Neural crest cell (in vitro differentiated cells): ENCODE results near the gene A1BG. TPM values are rescaled to one million over a fixed set of nuclear protein-coding genes. Genes with fewer than 3 reads are reported as not detected.

Experiments
- DNase-seq: peaks from one replicate; pipeline ENCODE4 v3.0.0; 2021; ENCODE audit warnings: low read depth, mixed read lengths, low spot score
- H3K27ac Mint-ChIP-seq: one replicate; pipeline ENCODE4 v1.8.0; 2021; ENCODE audit warnings: mild to moderate bottlenecking, mixed read lengths; ENCODE audit not compliant: unreplicated experiment
- H3K27me3 Mint-ChIP-seq: 2 replicates; pipeline ENCODE4 v1.8.0; 2021; ENCODE audit warnings: low read depth, mild to moderate bottlenecking, mixed read lengths
- H3K36me3 Mint-ChIP-seq: 2 replicates; pipeline ENCODE4 v1.8.0; 2021; ENCODE audit warnings: low read depth, mild to moderate bottlenecking, mixed read lengths
- H3K4me1 Mint-ChIP-seq: 2 replicates; pipeline ENCODE4 v1.8.0; 2021; ENCODE audit warnings: mixed read lengths
- H3K4me3 Mint-ChIP-seq: one replicate; pipeline ENCODE4 v1.8.0; 2021; ENCODE audit warnings: mild to moderate bottlenecking, mixed read lengths
- H3K9me3 Mint-ChIP-seq: 2 replicates; pipeline ENCODE4 v1.8.0; 2021; ENCODE audit warnings: mixed read lengths
- total RNA-seq: library from RNA; stranded (reverse); gene quantifications from 2 replicates; pipeline ENCODE4 v1.2.1, GENCODE V29; 2021
- TF ChIP-seq, protein P1 (sequence below): fragments of 200-600 bp; sonication (generic); conservative IDR thresholded peaks from 2 replicates; pipeline ENCODE4 v1.5.0; 2021; ENCODE audit warnings: antibody characterized with exemption, mild to moderate bottlenecking

The A1BG gene
- total RNA-seq, 1 donor from 2014 or later = 17.8 TPM

DNA sequence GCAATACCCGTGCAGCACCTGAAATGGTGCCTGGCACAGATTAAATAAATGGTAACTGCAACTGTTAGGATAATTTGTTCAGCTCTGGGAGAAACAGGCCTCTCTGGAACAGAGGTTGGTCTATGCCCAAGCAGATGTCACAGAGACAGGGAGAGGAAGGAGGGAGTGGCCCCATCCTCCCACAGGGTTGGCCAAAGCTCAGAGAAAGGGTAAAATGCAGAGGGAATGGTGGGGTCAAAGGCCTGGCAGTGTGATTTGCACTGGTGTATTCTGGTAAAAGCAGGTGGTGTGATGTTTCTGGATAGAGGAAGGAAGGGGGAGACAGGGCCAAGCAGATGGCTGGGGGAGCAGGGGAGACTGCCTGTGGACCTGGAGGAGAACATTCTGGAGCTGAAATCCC lies 17.1 kb downstream of the A1BG start:
- no peaks in the 10 kb centered on the region for H3K27me3 Mint-ChIP-seq
- H3K4me3 Mint-ChIP-seq = no peak overlapping the region
- TF ChIP-seq, protein P1, sequence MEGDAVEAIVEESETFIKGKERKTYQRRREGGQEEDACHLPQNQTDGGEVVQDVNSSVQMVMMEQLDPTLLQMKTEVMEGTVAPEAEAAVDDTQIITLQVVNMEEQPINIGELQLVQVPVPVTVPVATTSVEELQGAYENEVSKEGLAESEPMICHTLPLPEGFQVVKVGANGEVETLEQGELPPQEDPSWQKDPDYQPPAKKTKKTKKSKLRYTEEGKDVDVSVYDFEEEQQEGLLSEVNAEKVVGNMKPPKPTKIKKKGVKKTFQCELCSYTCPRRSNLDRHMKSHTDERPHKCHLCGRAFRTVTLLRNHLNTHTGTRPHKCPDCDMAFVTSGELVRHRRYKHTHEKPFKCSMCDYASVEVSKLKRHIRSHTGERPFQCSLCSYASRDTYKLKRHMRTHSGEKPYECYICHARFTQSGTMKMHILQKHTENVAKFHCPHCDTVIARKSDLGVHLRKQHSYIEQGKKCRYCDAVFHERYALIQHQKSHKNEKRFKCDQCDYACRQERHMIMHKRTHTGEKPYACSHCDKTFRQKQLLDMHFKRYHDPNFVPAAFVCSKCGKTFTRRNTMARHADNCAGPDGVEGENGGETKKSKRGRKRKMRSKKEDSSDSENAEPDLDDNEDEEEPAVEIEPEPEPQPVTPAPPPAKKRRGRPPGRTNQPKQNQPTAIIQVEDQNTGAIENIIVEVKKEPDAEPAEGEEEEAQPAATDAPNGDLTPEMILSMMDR = no peak
- H3K27ac Mint-ChIP-seq = peak overlapping the region; percentile 50
- no peaks in the 10 kb centered on the region for H3K9me3 Mint-ChIP-seq
- H3K36me3 Mint-ChIP-seq = peaks cover 22% of the 10 kb centered on the region
- no peak for DNase-seq
- no peaks in the 10 kb centered on the region for H3K4me1 Mint-ChIP-seq

DNA sequence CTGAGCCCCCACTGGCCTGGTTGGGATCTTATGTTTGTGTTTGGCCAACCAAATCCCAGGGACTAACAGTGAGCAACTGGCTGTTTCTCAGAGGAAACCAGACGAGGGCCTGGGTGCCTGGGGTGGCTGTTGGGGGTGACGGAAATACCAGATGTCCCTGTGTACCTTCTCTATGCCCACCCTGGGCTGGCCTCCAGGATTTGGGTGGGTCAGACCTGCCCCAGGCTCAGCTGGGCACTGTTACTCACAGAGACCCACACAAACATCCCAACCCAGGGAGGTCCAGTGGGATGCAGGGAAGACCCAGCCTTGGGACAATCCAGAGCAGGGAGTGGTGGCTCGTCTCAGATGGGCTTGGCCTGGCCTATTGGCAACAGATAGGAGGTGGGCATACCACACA lies 17.7 kb downstream of the A1BG start:
- no peaks in the 10 kb centered on the region for H3K9me3 Mint-ChIP-seq
- DNase-seq = no peak
- H3K36me3 Mint-ChIP-seq = peaks cover 21% of the 10 kb centered on the region
- no peak overlapping the region for H3K27ac Mint-ChIP-seq
- no peaks in the 10 kb centered on the region for H3K4me1 Mint-ChIP-seq
- no peak overlapping the region for H3K4me3 Mint-ChIP-seq
- no peaks in the 10 kb centered on the region for H3K27me3 Mint-ChIP-seq
- TF ChIP-seq, protein P1 = no peak

DNA sequence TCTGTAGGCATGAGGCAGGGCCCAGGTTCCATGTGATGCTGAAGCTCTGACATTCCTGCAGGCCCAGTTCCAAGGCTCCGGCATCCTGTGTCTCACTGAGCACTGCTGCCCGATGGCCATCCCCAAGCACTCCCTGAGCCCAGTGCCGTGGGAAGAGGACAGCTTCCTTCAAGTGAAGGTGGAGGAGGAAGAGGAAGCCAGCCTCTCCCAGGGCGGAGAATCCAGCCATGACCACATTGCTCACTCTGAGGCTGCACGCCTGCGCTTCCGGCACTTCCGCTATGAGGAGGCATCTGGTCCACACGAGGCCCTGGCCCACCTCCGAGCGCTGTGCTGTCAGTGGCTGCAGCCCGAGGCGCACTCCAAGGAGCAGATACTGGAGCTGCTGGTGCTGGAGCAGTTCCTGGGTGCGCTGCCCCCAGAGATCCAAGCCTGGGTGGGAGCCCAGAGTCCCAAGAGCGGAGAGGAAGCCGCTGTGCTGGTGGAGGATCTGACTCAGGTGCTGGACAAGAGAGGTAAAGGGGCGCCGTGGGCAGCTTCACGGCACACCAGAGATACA lies 18.5 kb downstream of the A1BG start:
- H3K36me3 Mint-ChIP-seq = peaks cover 17% of the 10 kb centered on the region
- H3K9me3 Mint-ChIP-seq = no peaks in the 10 kb centered on the region
- TF ChIP-seq, protein P1 = no peak
- peaks cover 4% of the 10 kb centered on the region for H3K4me1 Mint-ChIP-seq
- H3K27me3 Mint-ChIP-seq = no peaks in the 10 kb centered on the region
- no peak for DNase-seq
- H3K27ac Mint-ChIP-seq = no peak overlapping the region
- no peak overlapping the region for H3K4me3 Mint-ChIP-seq

DNA sequence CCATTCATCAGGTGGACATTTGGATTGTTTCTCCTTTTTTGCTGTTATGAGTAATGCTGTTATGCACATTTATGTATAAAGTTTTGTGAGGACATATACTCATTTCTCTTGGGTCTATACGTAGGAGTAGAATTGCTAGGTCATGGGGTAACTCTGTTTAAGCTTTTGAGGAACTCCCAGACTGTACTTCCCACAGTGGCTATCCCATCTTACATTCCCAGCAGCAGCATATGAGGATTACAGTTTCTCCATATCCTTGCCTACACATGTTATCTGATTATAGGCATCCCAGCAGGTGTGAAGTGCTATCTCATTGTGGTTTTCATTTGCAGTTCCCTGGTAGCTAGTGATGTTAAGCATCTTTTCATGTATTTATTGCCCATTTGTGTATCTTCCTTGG lies 20.6 kb downstream of the A1BG start:
- Mint-ChIP-seq H3K27me3 (no peaks in the 10 kb centered on the region), H3K4me3 (no peak overlapping the region), H3K4me1 (peaks cover 12% of the 10 kb centered on the region), H3K27ac (no peak overlapping the region), H3K9me3 (no peaks in the 10 kb centered on the region), H3K36me3 (no peaks in the 10 kb centered on the region)
- TF ChIP-seq, protein P1 = no peak
- no peak for DNase-seq

DNA sequence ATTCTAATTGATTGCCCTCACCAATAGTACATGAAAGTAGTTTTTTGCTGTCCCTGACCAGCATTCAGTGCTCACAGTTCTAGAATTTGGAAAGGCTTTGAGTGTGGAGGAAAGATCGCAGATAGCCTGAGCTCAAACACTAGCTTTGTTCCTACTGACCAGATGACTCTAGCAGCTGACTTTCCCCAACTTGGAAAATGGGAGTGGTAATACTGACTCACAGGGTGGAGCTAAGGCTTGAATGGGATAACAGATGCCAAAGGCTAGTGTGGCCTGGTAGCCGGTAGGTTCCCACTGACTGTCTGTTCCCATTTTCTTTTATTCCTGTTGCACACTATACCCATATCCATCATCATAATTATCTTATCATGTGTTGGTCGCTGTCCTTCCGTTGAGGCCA lies 22.8 kb downstream of the A1BG start:
- Mint-ChIP-seq H3K36me3 (no peaks in the 10 kb centered on the region), H3K4me3 (peak overlapping the region; percentile 43), H3K27ac (no peak overlapping the region), H3K27me3 (no peaks in the 10 kb centered on the region), H3K9me3 (no peaks in the 10 kb centered on the region), H3K4me1 (peaks cover 12% of the 10 kb centered on the region)
- DNase-seq = no peak
- TF ChIP-seq, protein P1 = no peak
